Suprapubic skin (tissue), 4 donors: ENCODE results near the gene GGA3. TPM values are rescaled to one million over a fixed set of nuclear protein-coding genes. Genes with fewer than 3 reads are reported as not detected.

Source experiments
- DNase-seq, 2 donors: peaks; one replicate each; pipeline ENCODE4 v3.0.0-alpha.2; 2019; ENCODE audit warnings: low spot score in 2 of 2
- H3K27ac ChIP-seq: fragments of 200-600 bp; sonication (generic); one replicate; pipeline ENCODE4 v1.5.1; 2019
- H3K27me3 ChIP-seq: fragments of 200-600 bp; sonication (generic); one replicate; pipeline ENCODE4 v1.5.1; 2019
- H3K36me3 ChIP-seq: fragments of 200-600 bp; sonication (generic); one replicate; pipeline ENCODE4 v1.5.1; 2019
- H3K4me1 ChIP-seq: fragments of 200-600 bp; sonication (generic); one replicate; pipeline ENCODE4 v1.5.1; 2019
- H3K4me3 ChIP-seq: fragments of 200-600 bp; sonication (generic); one replicate; pipeline ENCODE4 v1.5.1; 2019; ENCODE audit warnings: mild to moderate bottlenecking
- H3K9me3 ChIP-seq: fragments of 200-600 bp; sonication (generic); one replicate; pipeline ENCODE4 v1.5.1; 2019
- EP300 ChIP-seq: sonication (generic); formaldehyde crosslinking; IDR thresholded peaks from one replicate; pipeline ENCODE4 v1.6.1; 2017; ENCODE audit warnings: antibody characterized with exemption
- POLR2A ChIP-seq, 2 donors: fragments of 450-650 bp; IDR thresholded peaks; one replicate each; pipeline ENCODE4 v1.6.1; 2017; ENCODE audit warnings: antibody characterized with exemption in 2 of 2, mild to moderate bottlenecking in 2 of 2, moderate library complexity in 2 of 2
- POLR2AphosphoS5 ChIP-seq, 3 donors: sonication (generic); formaldehyde crosslinking; IDR thresholded peaks; one replicate each; pipeline ENCODE4 v1.6.1; 2017; ENCODE audit warnings: antibody characterized with exemption in 3 of 3
- WGBS: methylation state at CpG from one replicate; pipeline ENCODE4 v1.1.5; 2018; 5-methylcytosine and 5-hydroxymethylcytosine counted together
- total RNA-seq, 4 donors: library from RNA; depleted of rRNA; stranded (reverse); fragments of >200 nt; gene quantifications; one replicate each; pipeline ENCODE4 v1.1.0, GENCODE V29; 2016
- TF ChIP-seq, protein P1 (sequence below), 2 donors: fragments of 200-600 bp in 1 of 2; fragments of 450-650 bp in 1 of 2; sonication (generic) in 1 of 2; IDR thresholded peaks; one replicate each; pipeline ENCODE4 v1.5.1; 2016 to 2019; ENCODE audit warnings: antibody characterized with exemption in 2 of 2, mild to moderate bottlenecking in 1 of 2, moderate library complexity in 1 of 2

GGA3 gene
- total RNA-seq, 4 donors from 2014 or later = 27.0 to 68.8 (median 35.3) TPM

DNA sequence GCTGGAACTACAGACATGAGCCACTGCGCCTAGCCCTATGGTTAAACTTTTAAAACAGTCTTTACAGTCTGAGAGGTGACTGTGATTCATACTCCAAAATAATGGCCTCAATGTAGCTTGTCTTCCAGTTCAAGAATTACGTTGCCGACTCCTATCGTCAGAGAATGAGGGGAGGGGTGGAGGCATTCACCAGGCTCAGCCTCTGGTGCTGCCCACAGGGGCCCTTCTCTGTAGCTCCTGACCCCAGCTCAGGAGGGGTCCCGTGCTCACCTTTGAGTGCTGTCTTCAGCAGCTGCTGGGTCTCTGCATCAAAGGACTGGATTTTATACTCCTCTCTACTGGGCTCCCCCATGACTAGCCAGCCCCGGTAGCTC is 8.4 kb upstream of the GGA3 start:
- H3K9me3 ChIP-seq = no peaks in the 10 kb centered on the region

DNA sequence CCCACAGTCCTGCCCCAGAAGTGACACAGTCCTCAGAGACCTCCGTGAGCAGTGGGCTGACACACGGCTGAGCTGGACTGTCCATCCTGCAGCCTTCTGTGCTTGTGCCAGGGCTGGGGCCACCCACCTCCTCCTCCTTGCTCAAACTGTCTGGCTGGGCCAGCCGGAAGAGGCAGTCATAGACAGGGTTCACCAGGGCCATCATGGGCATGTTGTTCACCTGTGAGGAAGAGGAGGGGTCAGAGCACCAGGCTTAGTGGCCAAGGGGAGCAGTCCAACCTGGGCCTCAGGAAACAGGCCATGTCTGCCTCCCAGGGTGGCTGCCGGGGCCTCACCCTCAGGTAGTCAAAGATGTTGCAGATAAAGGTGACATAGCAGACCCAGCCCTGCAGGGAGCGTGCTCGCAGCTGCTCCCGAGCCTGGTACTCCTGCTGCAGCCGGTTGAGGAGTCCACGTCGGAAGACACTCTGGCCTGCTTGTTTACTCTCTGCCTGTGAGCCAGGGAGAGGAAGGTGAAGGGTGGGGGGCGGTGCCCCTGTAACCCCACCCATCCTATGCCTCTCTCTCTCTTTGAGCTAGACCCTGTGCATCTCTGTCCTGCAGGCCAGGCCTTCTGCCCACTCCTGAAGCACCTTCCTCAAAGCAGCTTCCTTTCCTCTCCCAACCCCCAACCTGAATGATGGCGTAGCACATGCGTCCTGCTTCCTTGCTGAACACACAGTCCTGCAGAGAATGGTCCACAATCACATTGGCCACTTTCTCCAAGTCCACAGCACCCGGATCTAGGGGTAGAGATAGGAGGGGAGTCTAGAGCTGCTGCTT is 6.2 kb upstream of the GGA3 start:
- no peak for DNase-seq
- peaks cover 27% of the 10 kb centered on the region for H3K36me3 ChIP-seq
- TF ChIP-seq, protein P1, sequence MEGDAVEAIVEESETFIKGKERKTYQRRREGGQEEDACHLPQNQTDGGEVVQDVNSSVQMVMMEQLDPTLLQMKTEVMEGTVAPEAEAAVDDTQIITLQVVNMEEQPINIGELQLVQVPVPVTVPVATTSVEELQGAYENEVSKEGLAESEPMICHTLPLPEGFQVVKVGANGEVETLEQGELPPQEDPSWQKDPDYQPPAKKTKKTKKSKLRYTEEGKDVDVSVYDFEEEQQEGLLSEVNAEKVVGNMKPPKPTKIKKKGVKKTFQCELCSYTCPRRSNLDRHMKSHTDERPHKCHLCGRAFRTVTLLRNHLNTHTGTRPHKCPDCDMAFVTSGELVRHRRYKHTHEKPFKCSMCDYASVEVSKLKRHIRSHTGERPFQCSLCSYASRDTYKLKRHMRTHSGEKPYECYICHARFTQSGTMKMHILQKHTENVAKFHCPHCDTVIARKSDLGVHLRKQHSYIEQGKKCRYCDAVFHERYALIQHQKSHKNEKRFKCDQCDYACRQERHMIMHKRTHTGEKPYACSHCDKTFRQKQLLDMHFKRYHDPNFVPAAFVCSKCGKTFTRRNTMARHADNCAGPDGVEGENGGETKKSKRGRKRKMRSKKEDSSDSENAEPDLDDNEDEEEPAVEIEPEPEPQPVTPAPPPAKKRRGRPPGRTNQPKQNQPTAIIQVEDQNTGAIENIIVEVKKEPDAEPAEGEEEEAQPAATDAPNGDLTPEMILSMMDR (IDR thresholded peaks at IDR 0.05) = no peak
- TF ChIP-seq POLR2AphosphoS5 (IDR thresholded peaks at IDR 0.05) (no peak), EP300 (no peak), POLR2A (IDR thresholded peaks at IDR 0.05) (no peak)
- H3K27ac ChIP-seq = no peak overlapping the region
- WGBS = 48% methylated on average over 8 of the region's 14 CpGs
- H3K27me3 ChIP-seq = no peaks in the 10 kb centered on the region
- H3K9me3 ChIP-seq = no peaks in the 10 kb centered on the region
- H3K4me3 ChIP-seq = no peak overlapping the region
- peaks cover 48% of the 10 kb centered on the region for H3K4me1 ChIP-seq

More for the DNA sequence above, 8.4 kb upstream of the GGA3 start:
- peaks cover 45% of the 10 kb centered on the region for H3K4me1 ChIP-seq
- H3K36me3 ChIP-seq = peaks cover 21% of the 10 kb centered on the region
- no peak for DNase-seq
- WGBS = 20% methylated on average over 6 of the region's 6 CpGs
- no peaks in the 10 kb centered on the region for H3K27me3 ChIP-seq
- H3K27ac ChIP-seq = peak overlapping the region; percentile 96
- TF ChIP-seq EP300 (no peak), POLR2A (IDR thresholded peaks at IDR 0.05) (no peak), POLR2AphosphoS5 (IDR thresholded peaks at IDR 0.05) (no peak)
- TF ChIP-seq, protein P1 (IDR thresholded peaks at IDR 0.05) = no peak
- H3K4me3 ChIP-seq = peak overlapping the region; percentile 87

DNA sequence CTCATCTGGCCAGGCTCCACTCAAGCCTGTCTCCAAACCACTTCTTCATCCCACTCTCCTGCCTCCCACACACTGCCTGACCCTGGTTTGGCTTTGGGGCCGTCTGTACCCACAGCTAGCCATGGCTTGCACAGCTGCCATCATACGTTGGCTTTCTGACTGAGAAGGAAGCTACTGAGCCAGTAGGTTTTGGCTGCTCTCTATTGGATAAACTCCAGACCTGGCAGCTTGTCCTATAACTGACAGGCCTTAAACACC is 5.7 kb upstream of the GGA3 start:
- DNase-seq = no peak
- WGBS = 32% methylated on average over 2 of the region's 2 CpGs
- Histone ChIP-seq H3K36me3 (peaks cover 27% of the 10 kb centered on the region), H3K4me3 (no peak overlapping the region), H3K27me3 (no peaks in the 10 kb centered on the region), H3K9me3 (no peaks in the 10 kb centered on the region), H3K4me1 (peaks cover 48% of the 10 kb centered on the region), H3K27ac (no peak overlapping the region)
- TF ChIP-seq, protein P1 (IDR thresholded peaks at IDR 0.05) = no peak
- TF ChIP-seq POLR2A (IDR thresholded peaks at IDR 0.05) (no peak), EP300 (no peak), POLR2AphosphoS5 (IDR thresholded peaks at IDR 0.05) (no peak)

DNA sequence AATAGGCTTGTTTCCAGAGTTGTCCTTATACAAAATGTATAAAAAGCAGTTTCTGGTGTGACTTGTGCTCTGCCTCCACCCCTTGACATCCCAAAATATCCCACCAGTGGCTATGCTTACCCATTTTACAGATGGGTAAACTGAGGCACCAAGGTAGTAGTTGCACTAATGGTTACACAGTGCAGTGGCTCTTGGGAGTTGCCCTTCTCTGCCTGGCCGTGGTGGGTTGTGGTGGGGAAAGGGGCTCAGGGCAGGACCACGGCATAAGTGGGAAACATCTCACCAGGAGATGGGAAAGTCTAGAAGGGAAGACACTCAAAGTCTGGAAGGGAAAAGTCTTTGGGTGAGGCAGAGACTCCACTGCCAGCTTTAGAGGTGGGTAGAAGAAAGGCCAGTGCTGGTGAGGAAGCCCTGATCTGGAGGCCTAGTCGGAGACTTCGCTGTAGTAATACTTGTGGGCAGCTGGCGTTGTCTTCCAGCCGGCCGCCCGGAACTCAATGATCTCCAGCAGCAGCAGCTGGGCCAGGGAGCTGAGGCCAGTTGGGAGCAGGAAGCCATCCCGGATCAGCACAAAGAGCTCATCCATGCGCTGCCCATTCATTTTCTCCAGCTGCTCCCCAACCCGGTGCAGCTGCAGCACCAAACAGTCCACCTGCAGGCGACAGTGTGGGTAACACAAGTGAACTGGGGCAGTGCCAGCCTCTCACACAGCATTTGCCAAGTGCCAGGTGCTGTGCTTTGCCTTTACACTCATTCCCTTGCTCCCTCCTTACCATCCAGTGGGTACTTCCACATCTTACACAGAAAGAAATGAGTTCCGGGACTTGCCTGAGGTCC is 5.1 kb upstream of the GGA3 start:
- Histone ChIP-seq H3K4me3 (no peak overlapping the region), H3K27me3 (no peaks in the 10 kb centered on the region), H3K4me1 (peaks cover 43% of the 10 kb centered on the region), H3K27ac (no peak overlapping the region), H3K36me3 (peaks cover 27% of the 10 kb centered on the region), H3K9me3 (no peaks in the 10 kb centered on the region)
- 78% methylated on average over 13 of the region's 13 CpGs for WGBS
- DNase-seq = no peak
- TF ChIP-seq EP300 (no peak), POLR2A (IDR thresholded peaks at IDR 0.05) (no peak), POLR2AphosphoS5 (IDR thresholded peaks at IDR 0.05) (no peak)
- TF ChIP-seq, protein P1 (IDR thresholded peaks at IDR 0.05) = no peak
